ENCODE measurements around the gene TRERF1. TPM values are rescaled to one million over a fixed set of nuclear protein-coding genes. Genes with fewer than 3 reads are reported as not detected.

The TRERF1 gene
- total RNA-seq, 4 donors from 2014 or later, result 2.5 to 8.0 (median 3.4) TPM

GRCh38 chr6:42300701-42301100, 151.0 kb downstream of the TRERF1 start:
- intact Hi-C loops (cut with DNase I; ENCODE audit: low total_unique reads), result no loop called here
- WGBS, 2 donors (ENCODE audit: low coverage in 1 of 2), result 64% methylated on average over 1 of the region's 1 CpG; no CpG with 5 or more reads in 1 of the 2 donors
- Histone ChIP-seq H3K27ac (no peak overlapping the region), H3K36me3 (no peaks in the 10 kb centered on the region), H3K4me1 (peaks cover 0 to 17% (median 3%) of the 10 kb centered on the region in 4 donors), H3K4me3 (no peak overlapping the region), H3K9me3 (no peaks in the 10 kb centered on the region), H3K27me3 (no peaks in the 10 kb centered on the region)
- DNase-seq, result no peak
- no peak for TF ChIP-seq POLR2A (IDR thresholded peaks at IDR 0.05)
- TF ChIP-seq POLR2AphosphoS5 (IDR thresholded peaks at IDR 0.05), result no peak
- TF ChIP-seq EP300 (IDR thresholded peaks at IDR 0.05; ENCODE audit: low read depth), result no peak
- no peak for TF ChIP-seq CTCF (IDR thresholded peaks at IDR 0.05)
- in situ Hi-C loops (cut with MboI; ENCODE audit: low pct_ligation_motif_present in 1 of 4, low pct_unique_long_range_greater_than_20kb in 1 of 4, low sequenced_read_pairs in 3 of 4), result no loop called here

GRCh38 chr6:42300185-42300584, 151.5 kb downstream of the TRERF1 start:
- no peak for DNase-seq
- Histone ChIP-seq H3K27ac (no peak overlapping the region), H3K27me3 (no peaks in the 10 kb centered on the region), H3K4me1 (peaks cover 0 to 13% (median 4%) of the 10 kb centered on the region in 4 donors), H3K4me3 (no peak overlapping the region), H3K9me3 (no peaks in the 10 kb centered on the region), H3K36me3 (no peaks in the 10 kb centered on the region)
- intact Hi-C loops (cut with DNase I; ENCODE audit: low total_unique reads), result no loop called here
- in situ Hi-C loops (cut with MboI; ENCODE audit: low pct_ligation_motif_present in 1 of 4, low pct_unique_long_range_greater_than_20kb in 1 of 4, low sequenced_read_pairs in 3 of 4), result no loop called here
- TF ChIP-seq POLR2AphosphoS5 (IDR thresholded peaks at IDR 0.05) (no peak), POLR2A (IDR thresholded peaks at IDR 0.05) (no peak), CTCF (IDR thresholded peaks at IDR 0.05) (no peak), EP300 (IDR thresholded peaks at IDR 0.05; ENCODE audit: low read depth) (no peak)
- WGBS, 2 donors (ENCODE audit: low coverage in 1 of 2), result 73% methylated on average over 1 of the region's 1 CpG; no CpG with 5 or more reads in 1 of the 2 donors

- Histone ChIP-seq H3K9me3 (no peaks in the 10 kb centered on the region), H3K27ac (no peak overlapping the region), H3K4me3 (no peak overlapping the region), H3K4me1 (peaks cover 0 to 16% (median 4%) of the 10 kb centered on the region in 4 donors), H3K27me3 (no peaks in the 10 kb centered on the region), H3K36me3 (no peaks in the 10 kb centered on the region)
- in situ Hi-C loops (cut with MboI; ENCODE audit: low pct_ligation_motif_present in 1 of 4, low pct_unique_long_range_greater_than_20kb in 1 of 4, low sequenced_read_pairs in 3 of 4) (no loop called here), intact Hi-C loops (cut with DNase I; ENCODE audit: low total_unique reads) (no loop called here)
- TF ChIP-seq POLR2AphosphoS5 (IDR thresholded peaks at IDR 0.05) (no peak), POLR2A (IDR thresholded peaks at IDR 0.05) (no peak), CTCF (IDR thresholded peaks at IDR 0.05) (no peak), EP300 (IDR thresholded peaks at IDR 0.05; ENCODE audit: low read depth) (no peak)
- DNase-seq, result no peak
Measured at GRCh38 chr6:42297661-42298060, 154.1 kb downstream of the TRERF1 start.

- Histone ChIP-seq H3K36me3 (no peaks in the 10 kb centered on the region), H3K9me3 (no peaks in the 10 kb centered on the region), H3K4me3 (no peak overlapping the region), H3K27ac (no peak overlapping the region), H3K4me1 (peaks cover 0 to 16% (median 4%) of the 10 kb centered on the region in 4 donors), H3K27me3 (no peaks in the 10 kb centered on the region)
- no peak for DNase-seq
- 75 to 91% methylated on average over 3 of the region's 3 CpGs for WGBS, 2 donors (ENCODE audit: low coverage in 1 of 2)
- intact Hi-C loops (cut with DNase I; ENCODE audit: low total_unique reads) (no loop called here), in situ Hi-C loops (cut with MboI; ENCODE audit: low pct_ligation_motif_present in 1 of 4, low pct_unique_long_range_greater_than_20kb in 1 of 4, low sequenced_read_pairs in 3 of 4) (no loop called here)
- TF ChIP-seq CTCF (IDR thresholded peaks at IDR 0.05) (no peak), POLR2A (IDR thresholded peaks at IDR 0.05) (no peak), EP300 (IDR thresholded peaks at IDR 0.05; ENCODE audit: low read depth) (no peak), POLR2AphosphoS5 (IDR thresholded peaks at IDR 0.05) (no peak)
Measured at GRCh38 chr6:42296614-42297013, 155.1 kb downstream of the TRERF1 start.

Data from transverse colon (tissue), 4 donors.